K562 (cell line): ENCODE results near the gene ACCSL. TPM values are rescaled to one million over a fixed set of nuclear protein-coding genes. Genes with fewer than 3 reads are reported as not detected.

Experiments used
- EHMT2 ChIP-seq: fragments of 450-650 bp; IDR thresholded peaks from 2 replicates; pipeline ENCODE4 v1.6.1; 2018; ENCODE audit warnings: antibody characterized with exemption
- HLTF ChIP-seq: fragments of 450-650 bp; IDR thresholded peaks from 2 replicates; pipeline ENCODE4 v1.6.1; 2016
- NBN ChIP-seq: fragments of 450-650 bp; IDR thresholded peaks from 2 replicates; pipeline ENCODE4 v1.6.1; 2016; ENCODE audit warnings: low read depth, mild to moderate bottlenecking
- NR3C1 ChIP-seq: sonication (generic); formaldehyde crosslinking; IDR thresholded peaks from 2 replicates; pipeline ENCODE4 v1.8.1; 2022; ENCODE audit warnings: missing genetic modification reagents
- PHF21A ChIP-seq: fragments of 450-650 bp; IDR thresholded peaks from 2 replicates; pipeline ENCODE4 v1.6.1; 2017; ENCODE audit warnings: low read depth, borderline replicate concordance
- polyA plus RNA-seq, 8 experiments: library from polyadenylated mRNA; depleted of rRNA in 4 of 8; stranded (reverse) in 5 of 8; unstranded in 3 of 8; fragments of >200 nt; fragmentation: Nextera tagmentation in 2 of 8; fragmentation: Illumina TruSeq in 1 of 8; extraction: Ambion mirVana in 2 of 8; extraction: Trizol in 1 of 8; gene quantifications; 2 replicates each; pipeline versions ENCODE4 v1.2.1 to v1.2.3, GENCODE V29; 2011 to 2014; ENCODE audit warnings: inconsistent platforms in 1 of 8, missing spikeins in 1 of 8
- total RNA-seq, 7 experiments: library from RNA; depleted of rRNA in 6 of 7; stranded (reverse); fragments of >200 nt in 6 of 7; fragmentation: Illumina TruSeq in 2 of 7; extraction: Trizol in 2 of 7; gene quantifications; 2 replicates each; pipeline versions ENCODE4 v1.2.1 to v1.2.3, GENCODE V29; 2011 to 2021; ENCODE audit warnings: low replicate concordance in 1 of 7
- TF ChIP-seq, protein P1 (sequence below): fragments of 450-650 bp; IDR thresholded peaks from 2 replicates; pipeline ENCODE4 v1.6.1; 2016; ENCODE audit warnings: mild to moderate bottlenecking, moderate library complexity
- TF ChIP-seq, protein P2 (sequence below): fragments of 450-650 bp; formaldehyde crosslinking; IDR thresholded peaks from 2 replicates; pipeline ENCODE4 v1.4.0; 2020; ENCODE audit warnings: mild to moderate bottlenecking, moderate library complexity
- TF ChIP-seq, protein P3 (sequence below): fragments of 150-350 bp; IDR thresholded peaks from 2 replicates; pipeline ENCODE4 v1.6.1; 2014; ENCODE audit warnings: low read depth, mild to moderate bottlenecking, low read length, borderline replicate concordance
- TF ChIP-seq, protein P4 (sequence below): fragments of 250-450 bp; sonication (Bioruptor Pico); IDR thresholded peaks from 2 replicates; pipeline ENCODE4 v1.8.0; 2022; ENCODE audit warnings: moderate library complexity, mild to moderate bottlenecking, inconsistent platforms
- TF ChIP-seq, protein P5 (sequence below): sonication (generic); formaldehyde crosslinking; IDR thresholded peaks from 2 replicates; pipeline ENCODE4 v1.5.0; 2020; ENCODE audit warnings: missing genetic modification reagents

The ACCSL gene
- total and polyA plus RNA-seq, 9 of the 15 experiments (the other 6 are each of a cell fraction or from before 2014, with no cell fraction given) = not detected

DNA sequence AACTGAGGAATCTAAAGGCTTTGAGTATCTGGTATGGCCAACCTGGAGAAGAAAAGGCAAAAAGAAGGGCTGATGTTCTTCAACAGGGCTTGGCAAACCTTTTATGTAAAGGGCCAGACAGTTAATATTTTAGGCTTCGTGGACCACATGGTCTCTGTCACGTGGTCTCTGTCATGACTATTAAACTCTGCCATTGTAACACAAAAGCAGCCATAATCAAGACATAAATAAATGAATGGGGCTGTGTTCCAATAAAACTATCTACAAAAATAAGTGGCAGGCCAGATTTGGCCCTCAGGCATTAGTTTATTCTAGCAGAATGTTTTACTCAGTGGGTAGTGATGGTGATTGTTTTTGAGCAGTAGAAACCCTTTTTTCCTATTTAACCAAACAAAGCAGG, 483 bp upstream of the ACCSL start (continued):
- TF ChIP-seq, protein P1, sequence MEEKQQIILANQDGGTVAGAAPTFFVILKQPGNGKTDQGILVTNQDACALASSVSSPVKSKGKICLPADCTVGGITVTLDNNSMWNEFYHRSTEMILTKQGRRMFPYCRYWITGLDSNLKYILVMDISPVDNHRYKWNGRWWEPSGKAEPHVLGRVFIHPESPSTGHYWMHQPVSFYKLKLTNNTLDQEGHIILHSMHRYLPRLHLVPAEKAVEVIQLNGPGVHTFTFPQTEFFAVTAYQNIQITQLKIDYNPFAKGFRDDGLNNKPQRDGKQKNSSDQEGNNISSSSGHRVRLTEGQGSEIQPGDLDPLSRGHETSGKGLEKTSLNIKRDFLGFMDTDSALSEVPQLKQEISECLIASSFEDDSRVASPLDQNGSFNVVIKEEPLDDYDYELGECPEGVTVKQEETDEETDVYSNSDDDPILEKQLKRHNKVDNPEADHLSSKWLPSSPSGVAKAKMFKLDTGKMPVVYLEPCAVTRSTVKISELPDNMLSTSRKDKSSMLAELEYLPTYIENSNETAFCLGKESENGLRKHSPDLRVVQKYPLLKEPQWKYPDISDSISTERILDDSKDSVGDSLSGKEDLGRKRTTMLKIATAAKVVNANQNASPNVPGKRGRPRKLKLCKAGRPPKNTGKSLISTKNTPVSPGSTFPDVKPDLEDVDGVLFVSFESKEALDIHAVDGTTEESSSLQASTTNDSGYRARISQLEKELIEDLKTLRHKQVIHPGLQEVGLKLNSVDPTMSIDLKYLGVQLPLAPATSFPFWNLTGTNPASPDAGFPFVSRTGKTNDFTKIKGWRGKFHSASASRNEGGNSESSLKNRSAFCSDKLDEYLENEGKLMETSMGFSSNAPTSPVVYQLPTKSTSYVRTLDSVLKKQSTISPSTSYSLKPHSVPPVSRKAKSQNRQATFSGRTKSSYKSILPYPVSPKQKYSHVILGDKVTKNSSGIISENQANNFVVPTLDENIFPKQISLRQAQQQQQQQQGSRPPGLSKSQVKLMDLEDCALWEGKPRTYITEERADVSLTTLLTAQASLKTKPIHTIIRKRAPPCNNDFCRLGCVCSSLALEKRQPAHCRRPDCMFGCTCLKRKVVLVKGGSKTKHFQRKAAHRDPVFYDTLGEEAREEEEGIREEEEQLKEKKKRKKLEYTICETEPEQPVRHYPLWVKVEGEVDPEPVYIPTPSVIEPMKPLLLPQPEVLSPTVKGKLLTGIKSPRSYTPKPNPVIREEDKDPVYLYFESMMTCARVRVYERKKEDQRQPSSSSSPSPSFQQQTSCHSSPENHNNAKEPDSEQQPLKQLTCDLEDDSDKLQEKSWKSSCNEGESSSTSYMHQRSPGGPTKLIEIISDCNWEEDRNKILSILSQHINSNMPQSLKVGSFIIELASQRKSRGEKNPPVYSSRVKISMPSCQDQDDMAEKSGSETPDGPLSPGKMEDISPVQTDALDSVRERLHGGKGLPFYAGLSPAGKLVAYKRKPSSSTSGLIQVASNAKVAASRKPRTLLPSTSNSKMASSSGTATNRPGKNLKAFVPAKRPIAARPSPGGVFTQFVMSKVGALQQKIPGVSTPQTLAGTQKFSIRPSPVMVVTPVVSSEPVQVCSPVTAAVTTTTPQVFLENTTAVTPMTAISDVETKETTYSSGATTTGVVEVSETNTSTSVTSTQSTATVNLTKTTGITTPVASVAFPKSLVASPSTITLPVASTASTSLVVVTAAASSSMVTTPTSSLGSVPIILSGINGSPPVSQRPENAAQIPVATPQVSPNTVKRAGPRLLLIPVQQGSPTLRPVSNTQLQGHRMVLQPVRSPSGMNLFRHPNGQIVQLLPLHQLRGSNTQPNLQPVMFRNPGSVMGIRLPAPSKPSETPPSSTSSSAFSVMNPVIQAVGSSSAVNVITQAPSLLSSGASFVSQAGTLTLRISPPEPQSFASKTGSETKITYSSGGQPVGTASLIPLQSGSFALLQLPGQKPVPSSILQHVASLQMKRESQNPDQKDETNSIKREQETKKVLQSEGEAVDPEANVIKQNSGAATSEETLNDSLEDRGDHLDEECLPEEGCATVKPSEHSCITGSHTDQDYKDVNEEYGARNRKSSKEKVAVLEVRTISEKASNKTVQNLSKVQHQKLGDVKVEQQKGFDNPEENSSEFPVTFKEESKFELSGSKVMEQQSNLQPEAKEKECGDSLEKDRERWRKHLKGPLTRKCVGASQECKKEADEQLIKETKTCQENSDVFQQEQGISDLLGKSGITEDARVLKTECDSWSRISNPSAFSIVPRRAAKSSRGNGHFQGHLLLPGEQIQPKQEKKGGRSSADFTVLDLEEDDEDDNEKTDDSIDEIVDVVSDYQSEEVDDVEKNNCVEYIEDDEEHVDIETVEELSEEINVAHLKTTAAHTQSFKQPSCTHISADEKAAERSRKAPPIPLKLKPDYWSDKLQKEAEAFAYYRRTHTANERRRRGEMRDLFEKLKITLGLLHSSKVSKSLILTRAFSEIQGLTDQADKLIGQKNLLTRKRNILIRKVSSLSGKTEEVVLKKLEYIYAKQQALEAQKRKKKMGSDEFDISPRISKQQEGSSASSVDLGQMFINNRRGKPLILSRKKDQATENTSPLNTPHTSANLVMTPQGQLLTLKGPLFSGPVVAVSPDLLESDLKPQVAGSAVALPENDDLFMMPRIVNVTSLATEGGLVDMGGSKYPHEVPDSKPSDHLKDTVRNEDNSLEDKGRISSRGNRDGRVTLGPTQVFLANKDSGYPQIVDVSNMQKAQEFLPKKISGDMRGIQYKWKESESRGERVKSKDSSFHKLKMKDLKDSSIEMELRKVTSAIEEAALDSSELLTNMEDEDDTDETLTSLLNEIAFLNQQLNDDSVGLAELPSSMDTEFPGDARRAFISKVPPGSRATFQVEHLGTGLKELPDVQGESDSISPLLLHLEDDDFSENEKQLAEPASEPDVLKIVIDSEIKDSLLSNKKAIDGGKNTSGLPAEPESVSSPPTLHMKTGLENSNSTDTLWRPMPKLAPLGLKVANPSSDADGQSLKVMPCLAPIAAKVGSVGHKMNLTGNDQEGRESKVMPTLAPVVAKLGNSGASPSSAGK = 0 out of 2 replicates have a peak, but pooled peaks have one; percentile 13
- TF ChIP-seq, protein P2, sequence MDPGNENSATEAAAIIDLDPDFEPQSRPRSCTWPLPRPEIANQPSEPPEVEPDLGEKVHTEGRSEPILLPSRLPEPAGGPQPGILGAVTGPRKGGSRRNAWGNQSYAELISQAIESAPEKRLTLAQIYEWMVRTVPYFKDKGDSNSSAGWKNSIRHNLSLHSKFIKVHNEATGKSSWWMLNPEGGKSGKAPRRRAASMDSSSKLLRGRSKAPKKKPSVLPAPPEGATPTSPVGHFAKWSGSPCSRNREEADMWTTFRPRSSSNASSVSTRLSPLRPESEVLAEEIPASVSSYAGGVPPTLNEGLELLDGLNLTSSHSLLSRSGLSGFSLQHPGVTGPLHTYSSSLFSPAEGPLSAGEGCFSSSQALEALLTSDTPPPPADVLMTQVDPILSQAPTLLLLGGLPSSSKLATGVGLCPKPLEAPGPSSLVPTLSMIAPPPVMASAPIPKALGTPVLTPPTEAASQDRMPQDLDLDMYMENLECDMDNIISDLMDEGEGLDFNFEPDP (CRISPR knock-in tag) = no peak
- TF ChIP-seq, protein P3, sequence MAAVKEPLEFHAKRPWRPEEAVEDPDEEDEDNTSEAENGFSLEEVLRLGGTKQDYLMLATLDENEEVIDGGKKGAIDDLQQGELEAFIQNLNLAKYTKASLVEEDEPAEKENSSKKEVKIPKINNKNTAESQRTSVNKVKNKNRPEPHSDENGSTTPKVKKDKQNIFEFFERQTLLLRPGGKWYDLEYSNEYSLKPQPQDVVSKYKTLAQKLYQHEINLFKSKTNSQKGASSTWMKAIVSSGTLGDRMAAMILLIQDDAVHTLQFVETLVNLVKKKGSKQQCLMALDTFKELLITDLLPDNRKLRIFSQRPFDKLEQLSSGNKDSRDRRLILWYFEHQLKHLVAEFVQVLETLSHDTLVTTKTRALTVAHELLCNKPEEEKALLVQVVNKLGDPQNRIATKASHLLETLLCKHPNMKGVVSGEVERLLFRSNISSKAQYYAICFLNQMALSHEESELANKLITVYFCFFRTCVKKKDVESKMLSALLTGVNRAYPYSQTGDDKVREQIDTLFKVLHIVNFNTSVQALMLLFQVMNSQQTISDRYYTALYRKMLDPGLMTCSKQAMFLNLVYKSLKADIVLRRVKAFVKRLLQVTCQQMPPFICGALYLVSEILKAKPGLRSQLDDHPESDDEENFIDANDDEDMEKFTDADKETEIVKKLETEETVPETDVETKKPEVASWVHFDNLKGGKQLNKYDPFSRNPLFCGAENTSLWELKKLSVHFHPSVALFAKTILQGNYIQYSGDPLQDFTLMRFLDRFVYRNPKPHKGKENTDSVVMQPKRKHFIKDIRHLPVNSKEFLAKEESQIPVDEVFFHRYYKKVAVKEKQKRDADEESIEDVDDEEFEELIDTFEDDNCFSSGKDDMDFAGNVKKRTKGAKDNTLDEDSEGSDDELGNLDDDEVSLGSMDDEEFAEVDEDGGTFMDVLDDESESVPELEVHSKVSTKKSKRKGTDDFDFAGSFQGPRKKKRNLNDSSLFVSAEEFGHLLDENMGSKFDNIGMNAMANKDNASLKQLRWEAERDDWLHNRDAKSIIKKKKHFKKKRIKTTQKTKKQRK = no peak
- TF ChIP-seq NBN (no peak), HLTF (no peak), NR3C1 (CRISPR knock-in tag) (no peak), EHMT2 (no peak), PHF21A (no peak)
- TF ChIP-seq, protein P4, sequence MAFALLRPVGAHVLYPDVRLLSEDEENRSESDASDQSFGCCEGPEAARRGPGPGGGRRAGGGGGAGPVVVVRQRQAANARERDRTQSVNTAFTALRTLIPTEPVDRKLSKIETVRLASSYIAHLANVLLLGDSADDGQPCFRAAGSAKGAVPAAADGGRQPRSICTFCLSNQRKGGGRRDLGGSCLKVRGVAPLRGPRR (CRISPR knock-in tag) = no peak
- TF ChIP-seq, protein P5, sequence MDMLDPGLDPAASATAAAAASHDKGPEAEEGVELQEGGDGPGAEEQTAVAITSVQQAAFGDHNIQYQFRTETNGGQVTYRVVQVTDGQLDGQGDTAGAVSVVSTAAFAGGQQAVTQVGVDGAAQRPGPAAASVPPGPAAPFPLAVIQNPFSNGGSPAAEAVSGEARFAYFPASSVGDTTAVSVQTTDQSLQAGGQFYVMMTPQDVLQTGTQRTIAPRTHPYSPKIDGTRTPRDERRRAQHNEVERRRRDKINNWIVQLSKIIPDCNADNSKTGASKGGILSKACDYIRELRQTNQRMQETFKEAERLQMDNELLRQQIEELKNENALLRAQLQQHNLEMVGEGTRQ (CRISPR knock-in tag) = 0 out of 2 replicates have a peak, but pooled peaks have one; percentile 21
